Naive B cell (primary cell): ENCODE measurements around the gene DYRK1A. TPM values are rescaled to one million over a fixed set of nuclear protein-coding genes. Genes with fewer than 3 reads are reported as not detected.

Experiments used
- ATAC-seq, 2 donors: fragments of 150-1000 bp; cut with Tn5 transposase; 2 replicates each; pipeline ENCODE4 v1.10.0; 2021; ENCODE audit warnings: low read depth in 2 of 2, mild to moderate bottlenecking in 2 of 2, moderate library complexity in 2 of 2
- DNase-seq: peaks from one replicate; pipeline ENCODE4 v3.0.0; 2022
- H3K27ac Mint-ChIP-seq, 6 donors: one replicate each; pipeline ENCODE4 v1.8.0; 2020 to 2022; ENCODE audit warnings: mild to moderate bottlenecking in 6 of 6, mixed read lengths in 6 of 6, moderate library complexity in 5 of 6, inconsistent platforms in 2 of 6
- H3K27me3 Mint-ChIP-seq, 3 donors: one replicate each; pipeline ENCODE4 v1.8.0; 2021 to 2022; ENCODE audit warnings: mixed read lengths in 3 of 3, mild to moderate bottlenecking in 1 of 3
- H3K36me3 Mint-ChIP-seq, 2 donors: one replicate each; pipeline ENCODE4 v1.8.0; 2020 to 2022; ENCODE audit warnings: mixed read lengths in 2 of 2, inconsistent platforms in 1 of 2, mild to moderate bottlenecking in 1 of 2
- H3K4me1 Mint-ChIP-seq, 3 donors: one replicate each; pipeline ENCODE4 v1.8.0; 2020 to 2022; ENCODE audit warnings: mixed read lengths in 3 of 3, inconsistent platforms in 1 of 3, mild to moderate bottlenecking in 1 of 3, moderate library complexity in 1 of 3
- H3K4me3 Mint-ChIP-seq, 8 donors: one replicate each; pipeline ENCODE4 v1.8.0; 2020 to 2022; ENCODE audit warnings: mild to moderate bottlenecking in 8 of 8, mixed read lengths in 8 of 8, moderate library complexity in 8 of 8, inconsistent platforms in 2 of 8
- H3K9me3 Mint-ChIP-seq, 7 donors: one replicate each; pipeline ENCODE4 v1.8.0; 2020 to 2022; ENCODE audit warnings: mixed read lengths in 7 of 7, mild to moderate bottlenecking in 5 of 7, inconsistent platforms in 2 of 7, moderate library complexity in 1 of 7
- polyA plus RNA-seq, 6 donors: library from polyadenylated mRNA; unstranded; fragments of 300-500 nt; fragmentation: Illumina TruSeq; gene quantifications; one replicate each; pipeline ENCODE4 v1.2.3, GENCODE V29; 2021; ENCODE audit warnings: low read depth in 6 of 6

DYRK1A gene
- polyA plus RNA-seq, 6 donors from 2014 or later, result 5.9 to 14.3 (median 10.2) TPM

- Mint-ChIP-seq H3K36me3 (peaks cover 12 to 16% of the 10 kb centered on the region in 2 donors), H3K9me3 (peaks cover 0 to 27% (median 8%) of the 10 kb centered on the region in 7 donors), H3K4me1 (peaks cover 50 to 76% (median 69%) of the 10 kb centered on the region in 3 donors), H3K27me3 (no peaks in the 10 kb centered on the region), H3K27ac (peak overlapping the region in 5 of 6 donors; percentile 28 to 79 (median 46)), H3K4me3 (peak overlapping the region in 3 of 8 donors; percentile 10 to 23 (median 16))
- ATAC-seq, result no peak
- DNase-seq, result no peak
Measured at GRCh38 chr21:37398697-37399096, 32.1 kb downstream of the DYRK1A start.

- Mint-ChIP-seq H3K4me1 (peaks cover 60 to 81% (median 75%) of the 10 kb centered on the region in 3 donors), H3K36me3 (peaks cover 12 to 16% of the 10 kb centered on the region in 2 donors), H3K27me3 (no peaks in the 10 kb centered on the region), H3K27ac (peak overlapping the region in 4 of 6 donors; percentile 33 to 92 (median 36)), H3K9me3 (peaks cover 0 to 27% (median 8%) of the 10 kb centered on the region in 7 donors), H3K4me3 (peak overlapping the region in 4 of 8 donors; percentile 0 to 54 (median 32))
- DNase-seq (no peak), ATAC-seq (no peak)
Measured at GRCh38 chr21:37402251-37402867, 35.8 kb downstream of the DYRK1A start.

- H3K27me3 Mint-ChIP-seq, result no peaks in the 10 kb centered on the region
- ATAC-seq (peak; percentile 31 to 47), DNase-seq (no peak)
- peak overlapping the region in 2 of 6 donors; percentile 3 to 7 for H3K27ac Mint-ChIP-seq
- peak overlapping the region in 5 of 8 donors; percentile 27 to 45 (median 33) for H3K4me3 Mint-ChIP-seq
- peaks cover 0 to 24% (median 8%) of the 10 kb centered on the region in 7 donors for H3K9me3 Mint-ChIP-seq
- peaks cover 61 to 79% (median 70%) of the 10 kb centered on the region in 3 donors for H3K4me1 Mint-ChIP-seq
- peaks cover 12 to 19% of the 10 kb centered on the region in 2 donors for H3K36me3 Mint-ChIP-seq
Measured at GRCh38 chr21:37405629-37406028, 39.1 kb downstream of the DYRK1A start.

DNA sequence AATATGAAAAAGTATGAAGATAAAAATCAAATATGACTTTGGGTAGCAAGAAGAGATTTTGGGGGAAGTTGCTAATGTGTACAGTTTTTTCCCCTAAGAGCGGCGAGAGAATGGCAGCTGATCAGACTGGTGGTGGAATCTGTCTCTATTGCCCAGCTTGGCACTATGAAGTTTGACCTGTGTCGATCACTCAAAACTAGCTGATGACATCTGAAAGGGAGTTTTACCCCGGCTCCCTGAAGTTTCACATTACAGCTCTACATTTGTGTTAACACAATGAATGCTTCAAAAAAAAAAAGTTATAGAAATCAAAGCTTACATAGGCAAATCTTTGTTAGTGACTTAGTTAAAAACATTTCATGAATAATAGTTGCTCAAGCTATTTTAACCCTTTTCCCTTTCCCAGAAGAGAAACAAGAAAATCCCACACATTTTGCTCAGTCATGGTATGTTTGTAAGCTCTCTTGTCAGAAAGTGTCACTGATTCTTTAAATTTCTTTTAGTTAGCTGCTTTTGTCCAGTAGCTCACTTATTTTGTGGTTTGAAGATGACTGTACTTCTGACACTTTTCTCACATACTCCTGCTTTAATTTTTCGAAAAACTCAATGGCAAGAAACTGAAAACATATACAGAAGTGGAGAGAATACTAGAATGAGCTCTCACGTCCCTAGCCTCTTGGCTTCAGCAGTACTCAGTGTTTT is 41.3 kb downstream of the DYRK1A start:
- peaks cover 71 to 88% (median 78%) of the 10 kb centered on the region in 3 donors for H3K4me1 Mint-ChIP-seq
- peaks cover 2 to 7% of the 10 kb centered on the region in 2 donors for H3K36me3 Mint-ChIP-seq
- H3K27ac Mint-ChIP-seq, result peak overlapping the region; percentile 17 to 81 (median 64)
- peaks cover 0 to 5% (median under 1%) of the 10 kb centered on the region in 7 donors for H3K9me3 Mint-ChIP-seq
- no peak for DNase-seq
- ATAC-seq, result no peak
- H3K4me3 Mint-ChIP-seq, result peak overlapping the region in 3 of 8 donors; percentile 2 to 61 (median 7)
- H3K27me3 Mint-ChIP-seq, result no peaks in the 10 kb centered on the region

DNA sequence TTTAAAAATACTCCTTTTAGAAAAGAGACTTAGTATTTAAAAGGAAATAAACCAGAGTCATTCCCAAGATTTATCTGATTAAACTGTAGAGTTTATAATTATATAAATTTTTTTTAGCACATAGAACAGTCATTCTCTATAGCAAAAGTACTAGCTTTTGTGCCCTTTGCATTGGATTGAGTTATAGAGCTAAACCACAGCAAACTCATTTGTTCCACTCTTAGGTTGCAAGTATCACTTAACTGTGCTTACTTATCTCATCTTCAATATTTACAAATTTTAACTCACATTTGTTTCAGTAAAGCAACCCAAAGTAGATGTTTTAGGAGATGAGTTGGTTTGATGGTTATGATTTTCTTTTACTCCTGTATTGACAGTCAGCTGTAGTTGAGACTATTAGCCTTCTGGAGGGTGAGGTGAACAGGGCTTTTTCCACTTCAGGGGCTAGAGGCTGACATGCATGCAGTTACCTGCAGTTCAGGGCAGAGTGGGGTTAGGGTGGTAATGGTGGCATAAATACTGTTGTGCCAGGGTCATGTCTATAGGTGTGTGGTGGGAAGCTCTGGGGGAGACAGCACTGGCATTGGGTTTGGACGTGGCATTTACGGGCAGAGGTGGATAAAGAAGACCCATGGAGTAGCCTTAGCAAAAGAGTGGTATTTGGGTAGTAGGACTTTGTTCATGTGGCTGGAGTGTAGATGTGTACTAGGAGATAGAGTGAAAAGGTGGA is 42.1 kb downstream of the DYRK1A start:
- peak overlapping the region in 5 of 6 donors; percentile 29 to 86 (median 71) for H3K27ac Mint-ChIP-seq
- ATAC-seq (no peak), DNase-seq (no peak)
- no peaks in the 10 kb centered on the region for H3K27me3 Mint-ChIP-seq
- no peaks in the 10 kb centered on the region for H3K9me3 Mint-ChIP-seq
- peaks cover 73 to 88% (median 81%) of the 10 kb centered on the region in 3 donors for H3K4me1 Mint-ChIP-seq
- H3K4me3 Mint-ChIP-seq, result peak overlapping the region in 4 of 8 donors; percentile 9 to 21 (median 18)
- peaks cover 0 to 6% of the 10 kb centered on the region in 2 donors for H3K36me3 Mint-ChIP-seq

DNA sequence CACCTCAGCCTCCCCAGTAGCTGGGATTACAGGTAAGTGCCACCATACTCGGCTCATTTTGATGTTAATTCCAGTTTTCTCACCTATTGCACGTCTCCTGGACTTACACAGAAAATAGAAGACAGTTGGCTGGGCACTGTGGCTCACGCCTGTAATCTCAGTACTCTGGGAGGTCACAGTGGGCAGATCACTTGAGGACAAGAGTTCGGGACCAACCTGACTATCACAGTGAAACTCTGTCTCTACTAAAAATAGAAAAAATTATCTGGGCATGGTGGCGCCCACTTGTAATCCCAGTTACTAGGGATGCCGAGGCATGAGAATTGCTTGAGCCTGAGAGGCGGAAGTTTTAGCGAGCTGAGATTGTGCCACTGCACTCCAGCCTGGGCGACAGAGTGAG is 44.1 kb downstream of the DYRK1A start:
- Mint-ChIP-seq H3K9me3 (no peaks in the 10 kb centered on the region), H3K4me3 (peak overlapping the region in 1 of 8 donors; percentile 8), H3K4me1 (peaks cover 73 to 86% (median 81%) of the 10 kb centered on the region in 3 donors), H3K27me3 (no peaks in the 10 kb centered on the region), H3K27ac (peak overlapping the region in 3 of 6 donors; percentile 39 to 83 (median 70)), H3K36me3 (peaks cover 0 to 6% of the 10 kb centered on the region in 2 donors)
- DNase-seq, result no peak
- no peak for ATAC-seq

GRCh38 chr21:37412603-37413360 is 46.2 kb downstream of the DYRK1A start:
- peaks cover 0 to 6% of the 10 kb centered on the region in 2 donors for H3K36me3 Mint-ChIP-seq
- H3K9me3 Mint-ChIP-seq, result no peaks in the 10 kb centered on the region
- DNase-seq, result no peak
- peaks cover 64 to 80% (median 69%) of the 10 kb centered on the region in 3 donors for H3K4me1 Mint-ChIP-seq
- no peaks in the 10 kb centered on the region for H3K27me3 Mint-ChIP-seq
- H3K4me3 Mint-ChIP-seq, result peak overlapping the region in 7 of 8 donors; percentile 0 to 65 (median 9)
- no peak for ATAC-seq
- H3K27ac Mint-ChIP-seq, result peak overlapping the region; percentile 0 to 72 (median 31)

- Mint-ChIP-seq H3K27ac (peak overlapping the region; percentile 10 to 87 (median 67)), H3K4me3 (peak overlapping the region in 6 of 8 donors; percentile 0 to 57 (median 26)), H3K27me3 (no peaks in the 10 kb centered on the region), H3K36me3 (peaks cover 0 to 6% of the 10 kb centered on the region in 2 donors), H3K9me3 (no peaks in the 10 kb centered on the region), H3K4me1 (peaks cover 67 to 83% (median 68%) of the 10 kb centered on the region in 3 donors)
- peak; percentile 35 for DNase-seq
- ATAC-seq, result peak; percentile 74 to 75
Measured at GRCh38 chr21:37413553-37414291, 47.1 kb downstream of the DYRK1A start.

GRCh38 chr21:37414292-37415253 is 48.0 kb downstream of the DYRK1A start:
- DNase-seq (no peak), ATAC-seq (no peak)
- Mint-ChIP-seq H3K4me1 (peaks cover 71 to 84% (median 72%) of the 10 kb centered on the region in 3 donors), H3K27me3 (no peaks in the 10 kb centered on the region), H3K4me3 (peak overlapping the region in 4 of 8 donors; percentile 22 to 31 (median 26)), H3K9me3 (no peaks in the 10 kb centered on the region), H3K36me3 (peaks cover 0 to 6% of the 10 kb centered on the region in 2 donors), H3K27ac (peak overlapping the region; percentile 31 to 87 (median 59))

GRCh38 chr21:37415939-37416338 is 49.4 kb downstream of the DYRK1A start:
- Mint-ChIP-seq H3K27me3 (no peaks in the 10 kb centered on the region), H3K4me3 (peak overlapping the region in 1 of 8 donors; percentile 0), H3K36me3 (no peaks in the 10 kb centered on the region), H3K9me3 (no peaks in the 10 kb centered on the region), H3K4me1 (peaks cover 70 to 81% (median 72%) of the 10 kb centered on the region in 3 donors), H3K27ac (peak overlapping the region in 4 of 6 donors; percentile 19 to 51 (median 36))
- DNase-seq, result no peak
- no peak for ATAC-seq

DNA sequence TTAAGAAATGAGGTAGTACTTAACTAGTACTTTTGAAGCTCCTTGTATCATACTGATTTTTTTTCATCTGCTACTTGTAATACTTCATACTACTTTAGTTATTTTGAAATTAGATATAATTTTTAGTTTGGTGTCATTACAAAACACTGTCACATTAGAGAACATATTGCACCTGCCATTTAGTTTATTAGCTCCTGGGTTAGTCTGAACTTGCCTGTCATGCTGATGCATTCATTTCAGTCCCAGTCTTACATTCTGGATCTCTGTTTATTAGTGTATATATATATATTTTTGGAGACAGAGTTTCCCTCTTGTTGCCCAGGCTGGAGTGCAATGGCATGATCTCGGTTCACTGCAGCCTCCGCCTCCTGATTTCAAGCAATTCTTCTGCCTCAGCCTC is 50.3 kb downstream of the DYRK1A start:
- ATAC-seq, result no peak
- no peak overlapping the region for H3K4me3 Mint-ChIP-seq

More for the DNA sequence above, 50.3 kb downstream of the DYRK1A start:
- Mint-ChIP-seq H3K27me3 (no peaks in the 10 kb centered on the region), H3K4me1 (peaks cover 63 to 72% (median 66%) of the 10 kb centered on the region in 3 donors), H3K9me3 (no peaks in the 10 kb centered on the region), H3K27ac (peak overlapping the region in 1 of 6 donors; percentile 36), H3K36me3 (no peaks in the 10 kb centered on the region)
- DNase-seq, result no peak
